Tibial nerve (tissue), 4 donors: ENCODE results near the gene TXK.

Source experiments
- EP300 ChIP-seq, 2 donors: sonication (generic); formaldehyde crosslinking; IDR thresholded peaks; one replicate each; pipeline ENCODE4 v1.6.1; 2017; ENCODE audit warnings: antibody characterized with exemption in 2 of 2, mild to moderate bottlenecking in 1 of 2
- POLR2A ChIP-seq, 2 donors: fragments of 450-650 bp; IDR thresholded peaks; one replicate each; pipeline ENCODE4 v1.6.1; 2017; ENCODE audit warnings: antibody characterized with exemption in 2 of 2, mild to moderate bottlenecking in 2 of 2, moderate library complexity in 2 of 2
- TF ChIP-seq, protein P1 (sequence below), 5 experiments: fragments of 200-600 bp in 3 of 5; fragments of 450-650 bp in 2 of 5; sonication (generic) in 3 of 5; IDR thresholded peaks; one replicate each; pipeline ENCODE4 v1.5.1; 2016 to 2019; ENCODE audit warnings: antibody characterized with exemption in 5 of 5, mild to moderate bottlenecking in 3 of 5, moderate library complexity in 2 of 5

DNA sequence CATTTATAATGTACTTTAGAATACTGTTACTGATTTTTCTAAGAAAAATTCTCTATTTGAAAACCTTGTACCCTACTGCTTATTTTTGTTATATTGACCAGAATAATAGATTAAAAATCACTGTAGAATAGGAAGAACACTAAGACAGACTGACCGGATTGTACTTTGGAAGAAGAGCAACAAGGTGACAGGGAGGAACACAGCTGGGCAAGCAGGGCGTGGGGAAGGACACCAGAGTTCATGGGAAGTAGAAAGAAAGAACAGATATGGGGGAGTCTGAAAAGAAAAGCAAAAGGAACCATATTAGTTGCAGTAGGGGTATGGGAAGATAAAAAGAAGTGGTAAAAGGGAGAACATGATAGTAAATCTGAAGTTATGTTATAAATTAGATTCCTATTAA, 38.6 kb downstream of the TXK start:
- TF ChIP-seq, protein P1, sequence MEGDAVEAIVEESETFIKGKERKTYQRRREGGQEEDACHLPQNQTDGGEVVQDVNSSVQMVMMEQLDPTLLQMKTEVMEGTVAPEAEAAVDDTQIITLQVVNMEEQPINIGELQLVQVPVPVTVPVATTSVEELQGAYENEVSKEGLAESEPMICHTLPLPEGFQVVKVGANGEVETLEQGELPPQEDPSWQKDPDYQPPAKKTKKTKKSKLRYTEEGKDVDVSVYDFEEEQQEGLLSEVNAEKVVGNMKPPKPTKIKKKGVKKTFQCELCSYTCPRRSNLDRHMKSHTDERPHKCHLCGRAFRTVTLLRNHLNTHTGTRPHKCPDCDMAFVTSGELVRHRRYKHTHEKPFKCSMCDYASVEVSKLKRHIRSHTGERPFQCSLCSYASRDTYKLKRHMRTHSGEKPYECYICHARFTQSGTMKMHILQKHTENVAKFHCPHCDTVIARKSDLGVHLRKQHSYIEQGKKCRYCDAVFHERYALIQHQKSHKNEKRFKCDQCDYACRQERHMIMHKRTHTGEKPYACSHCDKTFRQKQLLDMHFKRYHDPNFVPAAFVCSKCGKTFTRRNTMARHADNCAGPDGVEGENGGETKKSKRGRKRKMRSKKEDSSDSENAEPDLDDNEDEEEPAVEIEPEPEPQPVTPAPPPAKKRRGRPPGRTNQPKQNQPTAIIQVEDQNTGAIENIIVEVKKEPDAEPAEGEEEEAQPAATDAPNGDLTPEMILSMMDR (IDR thresholded peaks at IDR 0.05) = no peak
- no peak for TF ChIP-seq POLR2A (IDR thresholded peaks at IDR 0.05)
- no peak for TF ChIP-seq EP300 (IDR thresholded peaks at IDR 0.05)
